ENCODE data around the gene GAL.
"Not testable (repeated sequence)": the region's sequence is repeated elsewhere in the genome, so short reads cannot be mapped to it uniquely, and the experiment has no call there.

The GAL gene

GRCh38 chr11:68684385-68685356, at the start of gene GAL:
Gene GAL, plus strand, starts transcription at chr11:68684544. Its CDS starts 380 bp downstream, at chr11:68684924.
- no peak for DNase-seq (ENCODE audit: low spot score)

- DNase-seq (ENCODE audit: low spot score): not testable (repeated sequence)
Measured at GRCh38 chr11:68634606-68635005, 49.7 kb upstream of the GAL start.

- not testable (repeated sequence) for DNase-seq (ENCODE audit: low spot score)
Measured at GRCh38 chr11:68635172-68635571, 49.2 kb upstream of the GAL start.

GRCh38 chr11:68635883-68636282, 48.5 kb upstream of the GAL start:
- DNase-seq (ENCODE audit: low spot score): not testable (repeated sequence)

GRCh38 chr11:68639322-68639721, 45.0 kb upstream of the GAL start:
- DNase-seq (ENCODE audit: low spot score): not testable (repeated sequence)

- no peak for DNase-seq (ENCODE audit: low spot score)
Measured at GRCh38 chr11:68641880-68642279, 42.5 kb upstream of the GAL start.

- DNase-seq (ENCODE audit: low spot score): no peak
Measured at GRCh38 chr11:68643585-68643984, 40.8 kb upstream of the GAL start.

GRCh38 chr11:68646832-68647231, 37.5 kb upstream of the GAL start:
- no peak for DNase-seq (ENCODE audit: low spot score)

- no peak for DNase-seq (ENCODE audit: low spot score)
Measured at GRCh38 chr11:68649851-68650555, 34.3 kb upstream of the GAL start.

GRCh38 chr11:68650801-68651200, 33.5 kb upstream of the GAL start:
- no peak for DNase-seq (ENCODE audit: low spot score)

GRCh38 chr11:68651208-68651984, 32.9 kb upstream of the GAL start:
- no peak for DNase-seq (ENCODE audit: low spot score)

GRCh38 chr11:68651985-68652682, 32.2 kb upstream of the GAL start:
- no peak for DNase-seq (ENCODE audit: low spot score)

- no peak for DNase-seq (ENCODE audit: low spot score)
Measured at GRCh38 chr11:68652683-68653156, 31.6 kb upstream of the GAL start.

- DNase-seq (ENCODE audit: low spot score): no peak
Measured at GRCh38 chr11:68653486-68654430, 30.6 kb upstream of the GAL start.

GRCh38 chr11:68654978-68655377, 29.4 kb upstream of the GAL start:
- no peak for DNase-seq (ENCODE audit: low spot score)

GRCh38 chr11:68655406-68655805, 28.9 kb upstream of the GAL start:
- no peak for DNase-seq (ENCODE audit: low spot score)

- no peak for DNase-seq (ENCODE audit: low spot score)
Measured at GRCh38 chr11:68655806-68656205, 28.5 kb upstream of the GAL start.

- DNase-seq (ENCODE audit: low spot score): no peak
Measured at GRCh38 chr11:68657021-68657780, 27.1 kb upstream of the GAL start.

GRCh38 chr11:68658097-68658496, 26.2 kb upstream of the GAL start:
- DNase-seq (ENCODE audit: low spot score): no peak

GRCh38 chr11:68658661-68659060, 25.7 kb upstream of the GAL start:
- no peak for DNase-seq (ENCODE audit: low spot score)
